SU-DHL-6 (cell line): ENCODE measurements around the gene SLAIN1.

ENCODE experiments used
- H2AFZ ChIP-seq: fragments of 200-600 bp; sonication (generic); 2 replicates; pipeline ENCODE4 v1.6.1; 2014; ENCODE audit warnings: low read depth, mild to moderate bottlenecking, moderate library complexity, mixed read lengths, antibody characterized with exemption, low read length; ENCODE audit not compliant: severe bottlenecking
- H3F3A ChIP-seq: fragments of 200-600 bp; shearing (Covaris generic); 2 replicates; pipeline ENCODE4 v1.6.0; 2016; ENCODE audit warnings: antibody characterized with exemption, mild to moderate bottlenecking; ENCODE audit not compliant: insufficient read depth
- H3K27ac ChIP-seq: fragments of 200-600 bp; sonication (generic); 2 replicates; pipeline ENCODE4 v1.5.1; 2016; ENCODE audit warnings: low read depth, mild to moderate bottlenecking, low read length, moderate library complexity, mixed read lengths
- H3K27me3 ChIP-seq: fragments of 200-600 bp; sonication (generic), shearing (Covaris generic); 2 replicates; pipeline ENCODE4 v1.6.0; 2014; ENCODE audit warnings: mild to moderate bottlenecking, low read length
- H3K36me3 ChIP-seq: fragments of 200-600 bp; sonication (generic); 2 replicates; pipeline ENCODE4 v1.6.1; 2014; ENCODE audit warnings: mild to moderate bottlenecking, low read length, mixed read lengths
- H3K4me2 ChIP-seq: fragments of 300-600, 200-600 bp; shearing (Covaris generic), sonication (generic); 2 replicates; pipeline ENCODE4 v1.6.0; 2014; ENCODE audit warnings: low read length, low read depth, mild to moderate bottlenecking; ENCODE audit not compliant: poor library complexity, severe bottlenecking
- H3K4me3 ChIP-seq: fragments of 200-600 bp; sonication (generic); 2 replicates; pipeline ENCODE4 v1.5.1; 2014; ENCODE audit warnings: antibody characterized with exemption, low read length, mild to moderate bottlenecking, mixed read lengths; ENCODE audit not compliant: insufficient read depth, poor library complexity, severe bottlenecking
- H3K79me2 ChIP-seq: fragments of 200-600 bp; sonication (generic); 2 replicates; pipeline ENCODE4 v1.6.1; 2014; ENCODE audit warnings: mild to moderate bottlenecking, low read length, moderate library complexity; ENCODE audit not compliant: insufficient read depth
- H3K9ac ChIP-seq: fragments of 200-600 bp; sonication (generic); 2 replicates; pipeline ENCODE4 v1.7.0; 2014; ENCODE audit warnings: mild to moderate bottlenecking, low read length
- H3K9me2 ChIP-seq: fragments of 200-600 bp; sonication (generic); replicated peaks from 2 replicates; pipeline ENCODE4 v1.6.1; 2014; ENCODE audit warnings: low read length; ENCODE audit not compliant: insufficient read depth
- H3K9me3 ChIP-seq: fragments of 200-600 bp; sonication (generic); 2 replicates; pipeline ENCODE4 v1.6.1; 2014; ENCODE audit warnings: low read length, mixed read lengths; ENCODE audit not compliant: insufficient read depth
- H4K20me1 ChIP-seq: fragments of 200-600 bp; sonication (generic); 2 replicates; pipeline ENCODE4 v1.6.1; 2014; ENCODE audit warnings: low read depth, mild to moderate bottlenecking, antibody characterized with exemption, low read length, moderate library complexity, mixed read lengths
- CTCF ChIP-seq: fragments of 200-600 bp; sonication (generic); IDR thresholded peaks from one replicate; pipeline ENCODE4 v1.5.1; 2017; ENCODE audit warnings: antibody characterized with exemption, mild to moderate bottlenecking, low read length, moderate library complexity; ENCODE audit not compliant: insufficient read depth, poor library complexity, severe bottlenecking
- EZH2phosphoT487 ChIP-seq: fragments of 200-600 bp; sonication (generic), shearing (Covaris generic); conservative IDR thresholded peaks from 2 replicates; pipeline ENCODE4 v1.6.1; 2018; ENCODE audit warnings: mild to moderate bottlenecking, antibody characterized with exemption, low read length, moderate library complexity, mixed read lengths

Gene SLAIN1

GRCh38 chr13:77760893-77761292 is 63.4 kb downstream of the SLAIN1 start:
- H3K27me3 ChIP-seq: no peaks in the 10 kb centered on the region
- H3K79me2 ChIP-seq: no peaks in the 10 kb centered on the region
- 0 out of 2 replicates have a peak, but pooled peaks cover 6% of the 10 kb centered on the region for H3K36me3 ChIP-seq
- H3K4me2 ChIP-seq: no peak overlapping the region
- no peaks in the 10 kb centered on the region for H3F3A ChIP-seq
- no peaks in the 10 kb centered on the region for H4K20me1 ChIP-seq
- TF ChIP-seq EZH2phosphoT487 (no peak), CTCF (no peak)
- no peak overlapping the region for H3K4me3 ChIP-seq
- no peak overlapping the region for H2AFZ ChIP-seq
- H3K27ac ChIP-seq: no peak overlapping the region
- no peak overlapping the region for H3K9ac ChIP-seq
- no peaks in the 10 kb centered on the region for H3K9me2 ChIP-seq
- no peaks in the 10 kb centered on the region for H3K9me3 ChIP-seq

GRCh38 chr13:77767413-77767812 is 69.9 kb downstream of the SLAIN1 start:
- Histone ChIP-seq H3K27ac (no peak overlapping the region), H3F3A (no peaks in the 10 kb centered on the region), H3K9me3 (no peaks in the 10 kb centered on the region), H3K9me2 (no peaks in the 10 kb centered on the region), H3K36me3 (no peaks in the 10 kb centered on the region), H3K27me3 (no peaks in the 10 kb centered on the region), H2AFZ (no peak overlapping the region), H4K20me1 (no peaks in the 10 kb centered on the region; the same call in 1 of the 2 replicates), H3K79me2 (no peaks in the 10 kb centered on the region), H3K4me2 (no peak overlapping the region), H3K4me3 (no peak overlapping the region), H3K9ac (no peak overlapping the region)
- TF ChIP-seq CTCF (no peak), EZH2phosphoT487 (no peak)

- H3K9me2 ChIP-seq: no peaks in the 10 kb centered on the region
- no peak overlapping the region for H3K4me2 ChIP-seq
- H3K36me3 ChIP-seq: no peaks in the 10 kb centered on the region
- H3F3A ChIP-seq: no peaks in the 10 kb centered on the region
- no peaks in the 10 kb centered on the region for H3K79me2 ChIP-seq
- no peak for TF ChIP-seq EZH2phosphoT487
- TF ChIP-seq CTCF: no peak
- H4K20me1 ChIP-seq: no peaks in the 10 kb centered on the region; the same call in 1 of the 2 replicates
- no peak overlapping the region for H2AFZ ChIP-seq
- H3K4me3 ChIP-seq: no peak overlapping the region
- no peak overlapping the region for H3K9ac ChIP-seq
- H3K27ac ChIP-seq: no peak overlapping the region
- no peaks in the 10 kb centered on the region for H3K27me3 ChIP-seq
- H3K9me3 ChIP-seq: no peaks in the 10 kb centered on the region
Measured at GRCh38 chr13:77774181-77774580, 76.7 kb downstream of the SLAIN1 start.
